ENCODE data around the gene CPSF3. TPM values are rescaled to one million over a fixed set of nuclear protein-coding genes. Genes with fewer than 3 reads are reported as not detected.

The CPSF3 gene
- total and polyA plus RNA-seq, 9 of the 15 experiments (the other 6 are each of a cell fraction or from before 2014, with no cell fraction given) = 54.2 to 151 (median 94.5) TPM

GRCh38 chr2:9400268-9401058, 23.0 kb upstream of the CPSF3 start (continued):
- no peak for TF ChIP-seq ZC3H4 (CRISPR knock-in tag; IDR thresholded peaks at IDR 0.05; ENCODE audit: borderline replicate concordance)
- TF ChIP-seq HDAC2 (IDR thresholded peaks at IDR 0.05) = no peak
- TF ChIP-seq E2F6 (IDR thresholded peaks at IDR 0.05; ENCODE audit: borderline replicate concordance in 1 of 2, extremely low read depth in 1 of 2, insufficient read depth in 1 of 2, insufficient read length in 1 of 2, low read depth in 1 of 2, low read length in 1 of 2, poor library complexity in 1 of 2, severe bottlenecking in 1 of 2) = no peak
- peak; percentile 54 for TF ChIP-seq MEIS2 (IDR thresholded peaks at IDR 0.05; ENCODE audit: partially characterized antibody)

- no peak overlapping the region for H3K4me2 ChIP-seq (ENCODE audit: insufficient read depth, low read length)
- H3K36me3 ChIP-seq (ENCODE audit: control insufficient read depth, insufficient read depth, low read length) = peaks cover 7% of the 10 kb centered on the region
- BruUV-seq (replicated peaks) = no TSS peak
- peaks cover 3% of the 10 kb centered on the region for H3K9me1 ChIP-seq (ENCODE audit: control insufficient read depth, insufficient read depth, low read length)
- intact Hi-C loops (cut with micrococcal nuclease) = no loop called here
- TF ChIP-seq THRB (CRISPR knock-in tag; conservative IDR thresholded peaks at IDR 0.05) (no peak), PKNOX1 (IDR thresholded peaks at IDR 0.05) (no peak)
- H3K79me2 ChIP-seq (ENCODE audit: control insufficient read depth, insufficient read depth, low read length) = no peaks in the 10 kb centered on the region
- H3K27me3 ChIP-seq (ENCODE audit: control insufficient read depth in 2 of 2, insufficient read depth in 2 of 2, low read length in 2 of 2) = no peaks in the 10 kb centered on the region
- DNase-seq (ENCODE audit: extremely low read depth in 1 of 4, low spot score in 3 of 4) = no peak
- in situ Hi-C loops (cut with MboI) = no loop called here
- H3K4me1 ChIP-seq (replicated peaks in 1 of 2; ENCODE audit: control insufficient read depth in 2 of 2, insufficient read depth in 2 of 2, low read length in 2 of 2) = peaks cover 0 to 12% of the 10 kb centered on the region in 2 experiments; a peak in 2 of 5 replicates
- no peaks in the 10 kb centered on the region for H3K9me3 ChIP-seq (replicated peaks; ENCODE audit: control insufficient read depth, insufficient read depth, low read depth, low read length)
- ChIA-PET CTCF (ENCODE audit: low intra/inter-chr PET ratio) (no interaction called here), POLR2A (interaction anchor here (1.1 to 4.4 kb wide), 2 partner anchors 12 to 16 kb away, joined by 4 to 16 read pairs; no protein-coding TSS in a partner anchor)
- no peak overlapping the region for H2AFZ ChIP-seq (ENCODE audit: low read depth, low read length)
- no peak overlapping the region for H3K27ac ChIP-seq (ENCODE audit: extremely low read depth, low read depth, low read length)
- WGBS (ENCODE audit: insufficient coverage, low coverage, missing lambda C conversion rate) = 46% methylated on average over 6 of the region's 12 CpGs
- FAIRE-seq = no peak
- ATAC-seq = no peak; the same call in 2 of the 3 replicates
- no peaks in the 10 kb centered on the region; the same call in 1 of the 2 replicates for H4K20me1 ChIP-seq (replicated peaks; ENCODE audit: control insufficient read depth, insufficient read depth, low read length)
- H3K9ac ChIP-seq (ENCODE audit: insufficient read depth in 1 of 2, low read depth in 2 of 2, low read length in 2 of 2) = 0 out of 4 replicates have a peak overlapping the region, but pooled peaks of 1 of the 2 experiments have one; percentile 1
- H3K4me3 ChIP-seq = no peak overlapping the region
These were observed 22.4 kb upstream of the CPSF3 start for GRCh38 chr2:9401059-9401547.
